Esophagus (tissue), 2 donors: Measurements from ENCODE around the gene PAQR5. TPM values are rescaled to one million over a fixed set of nuclear protein-coding genes. Genes with fewer than 3 reads are reported as not detected.

Experiments
- H3K27ac ChIP-seq, 2 donors: one replicate each; pipeline ENCODE4 v1.5.1; 2013; ENCODE audit warnings: low read depth in 2 of 2, mild to moderate bottlenecking in 2 of 2, inconsistent platforms in 1 of 2, low read length in 1 of 2, moderate library complexity in 1 of 2
- H3K27me3 ChIP-seq, 2 donors: one replicate each; pipeline ENCODE4 v1.6.1; 2013; ENCODE audit warnings: low read length in 2 of 2, control low read depth in 1 of 2, mild to moderate bottlenecking in 1 of 2; ENCODE audit not compliant: insufficient read depth in 2 of 2, control insufficient read depth in 1 of 2
- H3K36me3 ChIP-seq, 2 donors: one replicate each; pipeline ENCODE4 v1.6.1; 2013; ENCODE audit warnings: low read length in 1 of 2; ENCODE audit not compliant: control insufficient read depth in 2 of 2, insufficient read depth in 2 of 2
- H3K4me1 ChIP-seq, 2 donors: one replicate each; pipeline ENCODE4 v1.6.1; 2013; ENCODE audit warnings: low read length in 1 of 2; ENCODE audit not compliant: control insufficient read depth in 2 of 2, insufficient read depth in 2 of 2
- H3K4me3 ChIP-seq, 2 donors: one replicate each; pipeline ENCODE4 v1.5.1; 2013; ENCODE audit warnings: low read length in 2 of 2, mild to moderate bottlenecking in 2 of 2, low read depth in 1 of 2, moderate library complexity in 1 of 2
- H3K9me3 ChIP-seq, 2 donors: one replicate each; pipeline ENCODE4 v1.6.1; 2013; ENCODE audit warnings: mild to moderate bottlenecking in 2 of 2, low read depth in 1 of 2, low read length in 1 of 2, moderate library complexity in 1 of 2; ENCODE audit not compliant: control insufficient read depth in 2 of 2, insufficient read depth in 1 of 2
- WGBS, 2 donors: extraction: QIAGEN DNeasy Blood & Tissue Kit; methylation state at CpG; one replicate each; pipeline ENCODE4 v1.1.7; 2013; 5-methylcytosine and 5-hydroxymethylcytosine counted together
- polyA plus RNA-seq, 2 donors: library from polyadenylated mRNA; stranded (reverse); fragments of 200-250 nt; gene quantifications; one replicate each; pipeline ENCODE4 v1.2.3, GENCODE V29; 2013
- donor health status: healthy with polysubstance abuse.
- donor health status: Bipolar disorder and iron deficiency.

PAQR5 gene
- polyA plus RNA-seq, 2 donors = 8.5 to 10.5 TPM

DNA sequence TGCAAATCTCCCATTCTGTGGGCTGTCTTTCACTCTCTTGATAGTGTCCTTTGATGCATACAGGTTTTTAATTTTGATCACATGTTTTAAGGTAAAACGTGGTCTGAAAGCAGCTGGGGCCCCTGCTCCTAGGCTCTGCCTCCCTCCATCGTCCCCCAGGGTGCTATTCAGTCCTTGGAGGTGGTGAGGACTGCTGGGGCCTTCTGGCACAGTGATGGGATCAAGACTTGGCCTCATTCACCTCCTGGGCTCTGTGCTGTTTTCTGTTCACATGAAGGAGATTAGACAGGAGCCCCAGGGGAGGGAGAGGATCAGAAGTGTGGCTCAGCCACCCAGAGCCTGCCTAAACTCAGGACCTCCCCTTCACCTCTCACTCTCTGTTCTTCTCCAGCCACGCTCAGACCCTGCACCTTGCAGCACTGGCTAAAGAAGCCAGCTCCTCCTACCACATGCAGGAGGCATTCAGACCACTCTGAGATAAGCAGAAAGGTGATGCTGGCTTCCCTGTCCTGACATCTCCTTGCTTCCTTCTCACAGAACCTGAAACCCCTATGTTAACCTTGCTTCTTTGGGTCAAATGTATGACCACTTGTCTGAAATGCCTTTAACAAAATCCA, 43.9 kb downstream of the PAQR5 start:
- no peaks in the 10 kb centered on the region for H3K27me3 ChIP-seq
- 67 to 70% methylated on average over 3 of the region's 3 CpGs for WGBS, 2 donors
- no peaks in the 10 kb centered on the region for H3K9me3 ChIP-seq
- peaks cover 0 to 6% of the 10 kb centered on the region in 2 donors for H3K4me1 ChIP-seq
- H3K27ac ChIP-seq = no peak overlapping the region
- no peaks in the 10 kb centered on the region for H3K36me3 ChIP-seq
- no peak overlapping the region for H3K4me3 ChIP-seq

DNA sequence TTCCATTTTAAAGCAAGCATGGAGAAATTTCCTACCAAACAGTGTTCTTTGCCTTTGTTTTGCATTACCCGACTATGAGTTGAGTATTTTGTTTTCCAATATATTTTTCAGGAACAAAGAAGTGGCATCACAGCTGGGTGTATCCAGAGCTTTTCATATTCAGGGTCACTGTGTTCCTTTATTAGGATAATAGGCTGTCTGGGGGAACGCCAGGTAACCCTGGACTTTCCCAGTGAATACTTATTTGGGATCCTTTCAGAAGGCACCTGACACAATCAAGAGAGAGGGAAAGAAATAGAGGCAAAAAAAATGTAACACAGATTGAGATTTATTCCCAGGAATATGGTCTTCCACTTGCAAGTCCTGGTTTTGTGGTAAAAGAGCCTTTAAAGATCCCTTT, 44.4 kb downstream of the PAQR5 start:
- peaks cover 0 to 6% of the 10 kb centered on the region in 2 donors for H3K4me1 ChIP-seq
- no peak overlapping the region for H3K27ac ChIP-seq
- 24 to 30% methylated on average over 2 of the region's 2 CpGs for WGBS, 2 donors
- H3K36me3 ChIP-seq = no peaks in the 10 kb centered on the region
- H3K9me3 ChIP-seq = no peaks in the 10 kb centered on the region
- no peaks in the 10 kb centered on the region for H3K27me3 ChIP-seq
- H3K4me3 ChIP-seq = no peak overlapping the region

DNA sequence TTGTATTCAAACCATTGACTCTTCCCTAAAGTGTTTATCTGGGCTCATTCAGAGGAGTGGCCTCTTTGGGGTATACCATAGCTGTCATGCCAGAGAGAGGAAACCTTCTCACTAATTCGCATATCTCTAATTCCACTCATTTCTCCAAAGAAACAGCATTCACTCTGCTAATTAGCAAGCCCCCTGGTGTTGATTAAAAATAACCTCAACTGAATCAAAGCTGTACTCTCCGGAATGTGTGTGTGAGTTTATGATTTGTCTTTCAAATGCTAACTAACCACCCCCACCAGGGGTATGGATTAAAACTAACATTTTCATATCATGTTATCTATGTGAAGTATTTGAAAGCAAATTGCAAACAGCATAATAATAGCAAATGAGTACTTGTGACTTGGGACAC, 45.5 kb downstream of the PAQR5 start:
- Histone ChIP-seq H3K4me1 (peaks cover 0 to 6% of the 10 kb centered on the region in 2 donors), H3K36me3 (no peaks in the 10 kb centered on the region), H3K27me3 (no peaks in the 10 kb centered on the region), H3K27ac (no peak overlapping the region), H3K9me3 (no peaks in the 10 kb centered on the region), H3K4me3 (no peak overlapping the region)
- 81 to 86% methylated on average over 2 of the region's 2 CpGs for WGBS, 2 donors

DNA sequence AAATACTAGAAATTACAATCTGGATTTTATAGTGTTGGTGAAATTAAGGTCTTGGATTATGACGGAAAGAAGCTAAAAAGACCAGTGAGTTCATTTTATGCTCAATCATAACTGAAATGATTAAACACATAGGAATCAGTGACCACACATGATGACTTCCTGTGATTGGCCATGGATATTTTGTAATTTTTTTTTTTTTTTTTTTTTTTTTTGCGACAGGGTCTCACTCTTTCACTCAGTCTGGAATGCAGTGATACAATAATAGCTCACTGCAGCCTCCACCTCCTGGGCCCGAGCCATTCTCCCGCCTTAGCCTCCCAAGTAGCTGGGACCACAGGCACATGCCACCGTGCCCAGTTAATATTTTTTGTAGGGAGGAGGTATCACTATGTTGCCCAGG, 47.4 kb downstream of the PAQR5 start:
- Histone ChIP-seq H3K27ac (no peak overlapping the region), H3K4me3 (no peak overlapping the region), H3K9me3 (no peaks in the 10 kb centered on the region), H3K27me3 (no peaks in the 10 kb centered on the region), H3K36me3 (no peaks in the 10 kb centered on the region), H3K4me1 (peaks cover 0 to 3% of the 10 kb centered on the region in 2 donors)
- WGBS, 2 donors = 86 to 93% methylated on average over 5 of the region's 5 CpGs

DNA sequence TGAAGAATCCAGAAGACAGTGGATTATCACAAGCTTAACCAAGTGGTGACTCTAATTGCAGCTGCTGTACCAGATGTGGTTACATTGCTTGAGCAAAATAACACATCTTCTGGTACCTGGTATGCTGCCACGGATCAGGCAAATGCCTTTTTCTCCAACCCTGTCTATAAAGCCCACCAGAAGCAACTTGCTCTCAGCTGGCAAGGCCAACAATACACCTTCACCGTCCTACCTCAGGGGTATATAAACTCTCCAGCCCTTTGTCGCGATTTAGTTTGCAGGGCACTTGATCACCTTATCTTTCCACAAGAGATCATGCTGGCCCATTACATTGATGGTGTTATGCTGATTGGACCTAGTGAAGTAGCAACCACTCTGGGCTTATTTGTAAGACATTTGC, 52.6 kb downstream of the PAQR5 start:
- WGBS, 2 donors = 92 to 97% methylated on average over 4 of the region's 4 CpGs
- H3K4me1 ChIP-seq = no peaks in the 10 kb centered on the region
- no peaks in the 10 kb centered on the region for H3K9me3 ChIP-seq
- no peak overlapping the region for H3K4me3 ChIP-seq
- H3K27me3 ChIP-seq = no peaks in the 10 kb centered on the region
- H3K27ac ChIP-seq = no peak overlapping the region
- peaks cover 0 to 2% of the 10 kb centered on the region in 2 donors for H3K36me3 ChIP-seq

DNA sequence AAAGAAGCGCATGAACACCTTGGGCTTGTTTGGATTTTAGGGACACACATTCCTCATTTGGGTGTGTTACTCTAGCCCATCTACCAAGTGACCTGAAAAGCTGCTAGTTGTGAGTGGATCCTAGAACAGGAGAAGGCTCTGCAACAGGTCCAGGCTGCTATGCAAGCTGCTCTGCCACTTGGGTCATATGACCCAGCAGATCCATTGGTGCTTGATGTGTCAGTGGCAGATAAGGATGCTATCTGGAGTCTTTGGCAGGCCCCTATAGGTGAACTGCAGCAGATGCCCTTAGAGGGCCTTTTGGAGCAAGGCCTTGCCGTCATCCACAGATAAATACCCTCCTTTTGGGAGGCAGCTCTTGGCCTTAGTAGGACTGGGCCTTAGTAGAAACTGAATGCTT, 53.2 kb downstream of the PAQR5 start:
- Histone ChIP-seq H3K27me3 (no peaks in the 10 kb centered on the region), H3K9me3 (no peaks in the 10 kb centered on the region), H3K4me3 (no peak overlapping the region), H3K36me3 (peaks cover 0 to 2% of the 10 kb centered on the region in 2 donors), H3K27ac (no peak overlapping the region), H3K4me1 (no peaks in the 10 kb centered on the region)
- WGBS, 2 donors = 94 to 95% methylated on average over 2 of the region's 2 CpGs

DNA sequence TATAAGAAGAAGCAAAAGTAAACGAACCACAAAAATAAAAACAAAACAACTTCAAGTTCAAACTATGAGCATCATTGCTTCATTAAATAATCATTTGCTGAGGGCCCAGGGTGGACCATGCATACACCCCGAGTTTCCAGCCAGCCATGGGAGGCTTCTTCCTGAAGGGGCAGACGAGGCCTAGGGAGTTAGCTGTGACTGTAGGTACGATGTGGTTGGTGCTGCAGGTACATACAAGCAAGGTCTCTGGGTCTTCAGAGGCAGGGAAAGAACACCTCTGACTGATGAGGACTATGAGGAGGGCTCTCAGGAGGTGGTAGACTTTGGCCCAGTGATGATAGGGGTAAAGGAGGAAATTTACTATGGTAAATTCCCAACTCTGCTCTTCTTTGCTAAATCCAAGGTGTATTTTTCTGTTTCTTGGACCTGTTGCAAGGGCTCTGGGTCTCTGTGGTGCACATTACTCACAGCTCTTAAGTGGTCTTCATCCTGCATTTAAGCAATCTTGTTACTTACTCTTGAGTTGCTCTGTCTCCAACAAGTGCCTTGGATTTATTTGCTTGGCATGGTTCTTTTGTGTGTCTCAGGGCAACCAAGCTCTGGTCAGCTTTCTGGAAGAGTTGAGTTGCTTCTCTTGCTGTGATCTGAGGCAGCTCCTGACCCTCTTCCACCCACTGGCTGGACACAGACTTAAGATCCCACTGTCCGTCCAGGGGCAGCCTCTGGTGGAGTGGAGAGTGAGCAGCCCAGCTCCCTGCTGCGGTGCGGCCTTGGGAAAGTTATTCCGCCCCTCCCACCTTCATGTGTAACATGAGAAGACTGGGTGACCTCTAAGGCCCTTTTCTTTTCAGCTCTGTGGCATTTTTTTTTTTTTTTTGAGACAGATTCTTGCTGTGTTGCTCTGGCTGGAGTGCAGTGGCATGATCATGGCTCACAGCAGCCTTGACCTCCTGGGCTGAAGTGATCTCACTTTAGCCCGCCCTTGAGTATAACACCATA, 59.4 kb downstream of the PAQR5 start:
- WGBS, 2 donors = 73 to 80% methylated on average over 9 of the region's 9 CpGs
- no peak overlapping the region for H3K4me3 ChIP-seq
- H3K27me3 ChIP-seq = no peaks in the 10 kb centered on the region
- peaks cover 0 to 2% of the 10 kb centered on the region in 2 donors for H3K36me3 ChIP-seq
- no peak overlapping the region for H3K27ac ChIP-seq
- H3K4me1 ChIP-seq = peaks cover 0 to 5% of the 10 kb centered on the region in 2 donors
- H3K9me3 ChIP-seq = no peaks in the 10 kb centered on the region

DNA sequence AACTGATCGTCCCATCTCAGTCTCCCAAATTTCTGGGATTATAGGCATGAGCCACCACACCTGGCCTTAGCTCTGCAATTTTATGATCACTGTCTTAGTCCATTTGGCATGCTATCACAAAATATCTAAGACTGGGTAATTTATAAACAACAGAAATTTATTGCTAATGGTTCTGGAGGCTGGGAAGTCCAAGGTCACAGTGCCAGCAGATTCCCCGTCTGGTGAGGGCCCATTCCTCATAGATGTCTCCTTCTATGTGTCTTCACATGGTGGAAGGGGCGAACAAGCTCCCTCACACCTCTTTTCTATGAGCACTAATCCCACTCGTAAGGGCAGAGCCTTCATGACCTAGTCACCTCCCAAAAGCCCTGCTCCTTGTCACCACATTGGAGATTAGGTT, 60.1 kb downstream of the PAQR5 start:
- Histone ChIP-seq H3K4me1 (peaks cover 0 to 5% of the 10 kb centered on the region in 2 donors), H3K9me3 (no peaks in the 10 kb centered on the region), H3K36me3 (no peaks in the 10 kb centered on the region), H3K27ac (no peak overlapping the region), H3K4me3 (no peak overlapping the region), H3K27me3 (no peaks in the 10 kb centered on the region)
- WGBS, 2 donors = 87 to 88% methylated on average over 4 of the region's 4 CpGs

DNA sequence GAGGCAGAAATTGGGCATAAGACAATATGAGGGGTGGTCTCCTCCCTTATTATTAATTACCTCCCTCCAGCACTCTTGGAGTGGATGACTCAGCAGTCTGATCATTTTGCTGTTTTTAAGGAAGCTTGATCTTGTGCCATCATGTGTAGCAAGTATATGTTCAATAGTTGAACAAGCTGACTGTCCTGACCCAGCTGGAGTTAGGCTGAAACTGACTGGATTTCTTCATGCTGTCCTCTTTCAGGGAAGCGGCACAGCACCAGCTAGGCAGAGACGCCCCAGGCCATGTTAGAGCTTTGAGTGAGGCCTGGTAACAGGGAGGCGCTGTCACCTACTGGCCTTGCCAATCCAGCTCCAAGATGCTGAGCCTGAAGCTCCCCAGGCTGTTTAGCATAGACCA, 61.0 kb downstream of the PAQR5 start:
- Histone ChIP-seq H3K27me3 (no peaks in the 10 kb centered on the region), H3K36me3 (no peaks in the 10 kb centered on the region), H3K27ac (peak overlapping the region; percentile 14 to 37), H3K4me3 (no peak overlapping the region), H3K4me1 (peaks cover 0 to 5% of the 10 kb centered on the region in 2 donors), H3K9me3 (no peaks in the 10 kb centered on the region)
- 60 to 64% methylated on average over 3 of the region's 3 CpGs for WGBS, 2 donors
